SU-DHL-6 (cell line): ENCODE results near the gene SLX4IP.

ENCODE experiments used
- EZH2phosphoT487 ChIP-seq: fragments of 200-600 bp; sonication (generic), shearing (Covaris generic); conservative IDR thresholded peaks from 2 replicates; pipeline ENCODE4 v1.6.1; 2018; ENCODE audit warnings: mild to moderate bottlenecking, antibody characterized with exemption, low read length, moderate library complexity, mixed read lengths
- TF ChIP-seq, protein P1 (sequence below): fragments of 200-600 bp; sonication (generic); IDR thresholded peaks from one replicate; pipeline ENCODE4 v1.5.1; 2017; ENCODE audit warnings: antibody characterized with exemption, mild to moderate bottlenecking, low read length, moderate library complexity; ENCODE audit not compliant: insufficient read depth, poor library complexity, severe bottlenecking

DNA sequence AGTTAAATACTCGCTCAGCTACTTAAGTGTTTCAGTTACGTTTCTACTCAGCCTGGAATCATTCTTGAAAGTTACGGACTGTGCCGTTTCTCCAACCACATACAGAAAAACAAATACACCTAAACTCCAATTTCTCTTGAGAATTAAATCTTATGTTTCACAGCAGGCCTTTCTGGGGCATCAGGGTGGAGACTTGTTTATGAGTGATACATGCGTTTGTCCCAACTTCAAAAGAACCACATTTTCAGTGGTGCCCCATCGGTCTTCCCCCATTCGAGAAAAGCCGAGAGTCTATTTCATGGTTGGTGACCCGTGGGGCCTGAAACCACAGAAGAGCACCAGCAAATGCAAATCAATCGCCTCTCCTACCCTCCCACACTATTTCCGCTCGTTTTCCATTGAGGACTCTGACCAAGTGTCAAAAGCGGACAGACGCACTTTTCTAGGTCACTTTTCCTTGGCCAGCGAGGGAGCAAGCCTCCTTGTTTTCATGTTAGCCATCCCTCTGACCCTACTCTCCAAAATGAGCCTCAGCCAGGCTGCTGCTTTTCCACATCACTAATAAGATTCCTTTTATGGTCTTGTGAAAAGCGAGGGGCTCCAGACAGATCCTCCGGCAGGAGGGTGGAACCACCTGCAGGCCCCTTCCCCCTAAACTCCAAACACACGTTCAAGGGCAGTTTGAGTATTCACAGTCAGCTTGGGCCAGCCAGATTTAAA lies 235.6 kb downstream of the SLX4IP start:
- TF ChIP-seq, protein P1, sequence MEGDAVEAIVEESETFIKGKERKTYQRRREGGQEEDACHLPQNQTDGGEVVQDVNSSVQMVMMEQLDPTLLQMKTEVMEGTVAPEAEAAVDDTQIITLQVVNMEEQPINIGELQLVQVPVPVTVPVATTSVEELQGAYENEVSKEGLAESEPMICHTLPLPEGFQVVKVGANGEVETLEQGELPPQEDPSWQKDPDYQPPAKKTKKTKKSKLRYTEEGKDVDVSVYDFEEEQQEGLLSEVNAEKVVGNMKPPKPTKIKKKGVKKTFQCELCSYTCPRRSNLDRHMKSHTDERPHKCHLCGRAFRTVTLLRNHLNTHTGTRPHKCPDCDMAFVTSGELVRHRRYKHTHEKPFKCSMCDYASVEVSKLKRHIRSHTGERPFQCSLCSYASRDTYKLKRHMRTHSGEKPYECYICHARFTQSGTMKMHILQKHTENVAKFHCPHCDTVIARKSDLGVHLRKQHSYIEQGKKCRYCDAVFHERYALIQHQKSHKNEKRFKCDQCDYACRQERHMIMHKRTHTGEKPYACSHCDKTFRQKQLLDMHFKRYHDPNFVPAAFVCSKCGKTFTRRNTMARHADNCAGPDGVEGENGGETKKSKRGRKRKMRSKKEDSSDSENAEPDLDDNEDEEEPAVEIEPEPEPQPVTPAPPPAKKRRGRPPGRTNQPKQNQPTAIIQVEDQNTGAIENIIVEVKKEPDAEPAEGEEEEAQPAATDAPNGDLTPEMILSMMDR = no peak
- TF ChIP-seq EZH2phosphoT487 = no peak
